Kidney glomerular epithelial cell (primary cell): ENCODE measurements around the gene EEF1AKMT4.

Source experiments
- DNase-seq: peaks from one replicate; lab custom pipeline; 2025; lab: John Stamatoyannopoulos, UW

The EEF1AKMT4 gene

GRCh38 chr3:184236033-184236410, 13.4 kb upstream of the EEF1AKMT4 start:
- DNase-seq = no peak

- DNase-seq = no peak
Observed at GRCh38 chr3:184236636-184237035, 12.8 kb upstream of the EEF1AKMT4 start.

- DNase-seq = no peak
Observed at GRCh38 chr3:184237211-184237610, 12.3 kb upstream of the EEF1AKMT4 start.

GRCh38 chr3:184237807-184238206, 11.7 kb upstream of the EEF1AKMT4 start:
- no peak for DNase-seq

GRCh38 chr3:184238246-184238818, 11.1 kb upstream of the EEF1AKMT4 start:
- no peak for DNase-seq

- no peak for DNase-seq
Observed at GRCh38 chr3:184239221-184239620, 10.3 kb upstream of the EEF1AKMT4 start.

GRCh38 chr3:184239708-184240107, 9.8 kb upstream of the EEF1AKMT4 start:
- DNase-seq = no peak

GRCh38 chr3:184240384-184241140, 8.9 kb upstream of the EEF1AKMT4 start:
- DNase-seq = no peak

- no peak for DNase-seq
Observed at GRCh38 chr3:184241141-184241446, 8.4 kb upstream of the EEF1AKMT4 start.

GRCh38 chr3:184241447-184242296, 7.8 kb upstream of the EEF1AKMT4 start:
- DNase-seq = peak; percentile 14

- no peak for DNase-seq
Observed at GRCh38 chr3:184242297-184242685, 7.2 kb upstream of the EEF1AKMT4 start.

GRCh38 chr3:184248454-184249411, 739 bp upstream of the EEF1AKMT4 start, which contains the start of gene ALG3:
TSS of gene ALG3 (minus strand) at chr3:184248962. CDS start at chr3:184248940, 22 bp downstream.
- peak; percentile 68 for DNase-seq

- DNase-seq = peak; percentile 88
Observed at GRCh38 chr3:184250167-184250828, 826 bp downstream of the EEF1AKMT4 start.

GRCh38 chr3:184255291-184256039, 6.0 kb downstream of the EEF1AKMT4 start:
- DNase-seq = no peak

- DNase-seq = no peak
Observed at GRCh38 chr3:184257083-184257915, 7.8 kb downstream of the EEF1AKMT4 start.

GRCh38 chr3:184258926-184259325, 9.5 kb downstream of the EEF1AKMT4 start:
- no peak for DNase-seq

- no peak for DNase-seq
Observed at GRCh38 chr3:184259396-184259877, 10.0 kb downstream of the EEF1AKMT4 start.

GRCh38 chr3:184259878-184260723, 10.6 kb downstream of the EEF1AKMT4 start:
- DNase-seq = peak; percentile 12
